ENCODE data around the gene SPATA31D3. TPM values are rescaled to one million over a fixed set of nuclear protein-coding genes. Genes with fewer than 3 reads are reported as not detected.
"Not testable (repeated sequence)": the region's sequence is repeated elsewhere in the genome, so short reads cannot be mapped to it uniquely, and the experiment has no call there.

The SPATA31D3 gene
- total and polyA plus RNA-seq, 4 experiments from 2014 or later, result not detected

DNA sequence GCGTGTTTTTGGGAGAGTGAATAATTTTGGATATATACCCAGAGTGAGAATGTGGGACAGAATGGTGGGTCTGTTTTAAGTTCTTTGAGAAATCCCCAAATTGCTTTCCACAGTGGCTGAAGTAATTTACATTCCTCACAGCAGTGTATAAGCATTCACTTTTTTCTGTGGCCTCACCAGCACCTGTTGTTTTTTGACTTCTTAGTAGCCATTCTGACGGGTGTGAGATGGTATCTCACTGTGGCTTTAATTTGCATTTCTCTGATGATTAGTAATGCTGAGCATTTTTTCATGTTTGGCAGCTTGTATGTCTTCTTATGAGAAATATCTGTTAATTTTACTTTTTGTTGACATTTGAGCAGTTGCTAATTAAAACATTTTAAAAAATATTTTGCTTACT lies 35.9 kb downstream of the SPATA31D3 start:
- H3K4me1 Mint-ChIP-seq, result no peaks in the 10 kb centered on the region
- no peak overlapping the region for H3K4me3 ChIP-seq (ENCODE audit: low read length in 2 of 2)
- CTCF ChIA-PET (ENCODE audit: partially characterized antibody), result no interaction called here
- H3K9me3 Mint-ChIP-seq, result peaks cover 3 to 13% (median 8%) of the 10 kb centered on the region in 8 donors
- H3K36me3 Mint-ChIP-seq, result no peaks in the 10 kb centered on the region
- H3K27ac Mint-ChIP-seq, result no peak overlapping the region
- H3K36me3 ChIP-seq (ENCODE audit: insufficient read depth, low read length), result no peaks in the 10 kb centered on the region
- H3K27me3 ChIP-seq (ENCODE audit: insufficient read depth, low read length), result no peaks in the 10 kb centered on the region
- H3K9me3 ChIP-seq (ENCODE audit: control insufficient read depth in 1 of 2, low read length in 2 of 2), result no peaks in the 10 kb centered on the region
- H3K4me1 ChIP-seq (ENCODE audit: insufficient read depth, low read length), result no peaks in the 10 kb centered on the region
- intact Hi-C loops (cut with micrococcal nuclease), result no loop called here
- POLR2A ChIA-PET (ENCODE audit: partially characterized antibody), result no interaction called here
- DNase-seq, result no peak
- no peaks in the 10 kb centered on the region for H3K27me3 Mint-ChIP-seq
- no peak overlapping the region for H3K4me3 Mint-ChIP-seq
- H3K27ac ChIP-seq (ENCODE audit: low read depth, low read length), result no peak overlapping the region

DNA sequence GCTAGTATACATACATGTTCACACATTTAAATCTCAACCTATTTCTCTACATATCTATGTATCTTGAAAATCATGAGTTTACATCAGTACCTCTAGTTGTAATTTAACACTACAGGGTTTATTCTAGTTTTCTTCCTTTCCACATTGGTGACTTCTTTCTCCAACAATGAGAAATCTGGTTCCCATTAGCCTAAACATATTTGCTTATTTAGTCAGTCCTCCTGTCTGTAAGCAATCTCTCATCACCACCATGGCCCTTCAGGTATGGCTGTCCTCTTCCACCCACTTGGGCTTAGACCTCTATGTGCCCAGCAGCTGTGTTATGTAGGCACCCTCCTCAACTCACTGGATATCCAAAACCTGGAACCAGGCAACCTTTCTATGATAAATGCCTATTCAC lies 37.3 kb downstream of the SPATA31D3 start:
- no peak overlapping the region for H3K27ac ChIP-seq (ENCODE audit: low read depth, low read length)
- Mint-ChIP-seq H3K4me1 (no peaks in the 10 kb centered on the region), H3K9me3 (peaks cover 0 to 10% (median 8%) of the 10 kb centered on the region in 8 donors), H3K27me3 (no peaks in the 10 kb centered on the region), H3K36me3 (no peaks in the 10 kb centered on the region), H3K27ac (peak overlapping the region in 1 of 7 donors; percentile 2), H3K4me3 (no peak overlapping the region)
- no peaks in the 10 kb centered on the region for H3K9me3 ChIP-seq (ENCODE audit: control insufficient read depth in 1 of 2, low read length in 2 of 2)
- POLR2A ChIA-PET (ENCODE audit: partially characterized antibody), result no interaction called here
- no peaks in the 10 kb centered on the region for H3K36me3 ChIP-seq (ENCODE audit: insufficient read depth, low read length)
- no peaks in the 10 kb centered on the region for H3K27me3 ChIP-seq (ENCODE audit: insufficient read depth, low read length)
- H3K4me3 ChIP-seq (ENCODE audit: low read length in 2 of 2), result no peak overlapping the region
- intact Hi-C loops (cut with micrococcal nuclease), result no loop called here
- CTCF ChIA-PET (ENCODE audit: partially characterized antibody), result no interaction called here
- H3K4me1 ChIP-seq (ENCODE audit: insufficient read depth, low read length), result no peaks in the 10 kb centered on the region
- DNase-seq, result no peak

DNA sequence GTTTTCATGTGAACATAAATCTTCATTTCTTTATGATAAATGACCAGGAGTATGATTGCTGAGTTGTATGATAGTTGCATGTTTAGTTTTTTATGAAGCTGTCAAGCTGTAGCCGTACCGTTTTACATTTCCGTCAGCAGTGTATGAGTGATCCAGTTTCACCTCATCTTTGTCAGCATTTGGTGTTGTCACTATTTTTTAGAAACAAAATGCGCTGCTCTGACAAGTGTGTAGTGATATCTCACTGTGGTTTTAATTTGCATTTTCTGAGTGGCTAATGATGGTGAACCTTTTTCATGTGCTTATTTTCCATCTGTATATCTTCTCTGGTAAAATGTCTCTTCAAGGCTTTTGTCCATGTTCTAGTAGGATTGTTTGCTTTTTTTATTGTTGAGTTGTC lies 38.6 kb downstream of the SPATA31D3 start:
- no peaks in the 10 kb centered on the region for H3K4me1 ChIP-seq (ENCODE audit: insufficient read depth, low read length)
- CTCF ChIA-PET (ENCODE audit: partially characterized antibody), result no interaction called here
- Mint-ChIP-seq H3K36me3 (no peaks in the 10 kb centered on the region), H3K9me3 (peaks cover 0 to 7% (median 4%) of the 10 kb centered on the region in 8 donors), H3K4me3 (no peak overlapping the region), H3K27me3 (no peaks in the 10 kb centered on the region), H3K27ac (no peak overlapping the region), H3K4me1 (no peaks in the 10 kb centered on the region)
- H3K27me3 ChIP-seq (ENCODE audit: insufficient read depth, low read length), result no peaks in the 10 kb centered on the region
- intact Hi-C loops (cut with micrococcal nuclease), result no loop called here
- DNase-seq, result no peak
- H3K4me3 ChIP-seq (ENCODE audit: low read length in 2 of 2), result no peak overlapping the region
- H3K27ac ChIP-seq (ENCODE audit: low read depth, low read length), result no peak overlapping the region
- no peaks in the 10 kb centered on the region for H3K9me3 ChIP-seq (ENCODE audit: control insufficient read depth in 1 of 2, low read length in 2 of 2)
- POLR2A ChIA-PET (ENCODE audit: partially characterized antibody), result no interaction called here
- H3K36me3 ChIP-seq (ENCODE audit: insufficient read depth, low read length), result no peaks in the 10 kb centered on the region

DNA sequence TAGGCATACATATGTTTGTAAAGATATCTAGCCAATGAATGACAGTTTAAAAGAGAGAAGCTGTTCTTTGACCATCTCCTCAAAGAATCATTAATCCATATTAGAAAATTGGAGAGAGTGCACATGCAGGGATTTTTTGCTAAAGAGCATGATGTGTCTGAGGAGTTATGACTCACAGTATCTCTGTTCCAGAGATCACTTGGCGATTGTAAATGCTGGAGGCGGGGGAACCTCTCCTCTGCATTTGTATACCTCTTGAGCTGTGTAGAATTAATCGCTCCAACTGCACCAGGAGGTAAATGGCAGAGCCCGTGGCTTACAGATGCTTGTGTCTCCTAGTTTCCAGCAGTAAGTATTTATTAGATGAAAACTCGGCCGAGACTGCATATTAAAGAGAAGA lies 41.6 kb downstream of the SPATA31D3 start:
- no peak overlapping the region for H3K4me3 ChIP-seq (ENCODE audit: low read length in 2 of 2)
- intact Hi-C loops (cut with micrococcal nuclease), result no loop called here
- H3K36me3 ChIP-seq (ENCODE audit: insufficient read depth, low read length), result no peaks in the 10 kb centered on the region
- no peak for DNase-seq
- peaks cover 0 to 4% (median 0%) of the 10 kb centered on the region in 8 donors for H3K9me3 Mint-ChIP-seq
- no peak overlapping the region for H3K4me3 Mint-ChIP-seq
- H3K27me3 ChIP-seq (ENCODE audit: insufficient read depth, low read length), result no peaks in the 10 kb centered on the region
- H3K36me3 Mint-ChIP-seq, result no peaks in the 10 kb centered on the region
- no peaks in the 10 kb centered on the region for H3K9me3 ChIP-seq (ENCODE audit: control insufficient read depth in 1 of 2, low read length in 2 of 2)
- no peaks in the 10 kb centered on the region for H3K4me1 Mint-ChIP-seq
- no peak overlapping the region for H3K27ac Mint-ChIP-seq
- no peaks in the 10 kb centered on the region for H3K27me3 Mint-ChIP-seq
- POLR2A ChIA-PET (ENCODE audit: partially characterized antibody), result no interaction called here
- no peak overlapping the region for H3K27ac ChIP-seq (ENCODE audit: low read depth, low read length)
- no peaks in the 10 kb centered on the region for H3K4me1 ChIP-seq (ENCODE audit: insufficient read depth, low read length)
- CTCF ChIA-PET (ENCODE audit: partially characterized antibody), result no interaction called here

DNA sequence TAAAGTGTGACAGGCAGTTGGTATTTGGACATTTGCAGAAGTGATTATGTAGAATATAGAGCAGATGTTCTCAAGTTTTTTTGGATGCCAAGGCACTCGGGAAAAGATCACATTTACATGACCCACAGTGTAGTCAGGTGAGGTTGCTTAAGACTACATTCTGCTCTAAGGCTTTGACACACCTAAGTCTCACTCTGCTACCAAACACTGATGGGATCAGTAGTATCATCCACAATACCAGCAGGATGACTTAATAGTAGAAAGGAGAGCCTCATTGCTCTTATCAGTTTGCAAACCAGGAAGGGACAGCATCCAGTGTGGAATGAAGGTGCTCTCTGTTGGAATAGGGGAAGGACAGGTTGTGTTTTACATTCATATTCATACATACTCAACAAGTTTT lies 42.8 kb downstream of the SPATA31D3 start:
- Mint-ChIP-seq H3K9me3 (peaks cover 0 to 3% (median 2%) of the 10 kb centered on the region in 8 donors), H3K4me1 (no peaks in the 10 kb centered on the region), H3K27ac (no peak overlapping the region), H3K27me3 (no peaks in the 10 kb centered on the region), H3K36me3 (no peaks in the 10 kb centered on the region), H3K4me3 (no peak overlapping the region)
- intact Hi-C loops (cut with micrococcal nuclease), result no loop called here
- Histone ChIP-seq H3K9me3 (ENCODE audit: control insufficient read depth in 1 of 2, low read length in 2 of 2) (no peaks in the 10 kb centered on the region), H3K4me1 (ENCODE audit: insufficient read depth, low read length) (no peaks in the 10 kb centered on the region), H3K27ac (ENCODE audit: low read depth, low read length) (no peak overlapping the region), H3K36me3 (ENCODE audit: insufficient read depth, low read length) (no peaks in the 10 kb centered on the region), H3K4me3 (ENCODE audit: low read length in 2 of 2) (no peak overlapping the region), H3K27me3 (ENCODE audit: insufficient read depth, low read length) (no peaks in the 10 kb centered on the region)
- ChIA-PET POLR2A (ENCODE audit: partially characterized antibody) (no interaction called here), CTCF (ENCODE audit: partially characterized antibody) (no interaction called here)
- DNase-seq, result no peak

DNA sequence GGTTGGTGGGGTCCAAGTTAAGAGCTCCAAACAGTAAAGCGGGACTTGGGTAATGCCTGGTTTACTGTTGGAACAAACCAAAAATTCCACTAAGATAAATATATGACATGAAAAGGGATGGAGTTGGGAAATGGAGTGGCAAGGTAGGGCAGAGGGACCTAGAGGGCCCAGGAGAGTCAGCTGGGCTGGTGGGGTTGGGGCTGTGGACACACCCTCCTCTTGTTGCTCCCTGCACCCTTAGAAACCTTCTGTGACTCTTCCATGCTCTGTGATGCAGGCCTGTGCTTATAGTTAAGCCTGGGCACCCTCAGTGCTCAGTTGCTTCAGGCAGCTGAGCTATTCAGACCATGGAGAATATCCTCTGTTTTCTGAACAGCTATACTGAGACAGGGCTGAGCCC lies 45.2 kb downstream of the SPATA31D3 start, which contains the start of gene SPATA31D1:
SPATA31D1 (plus strand) TSS at position 301 of the 400 bp plus-strand sequence; CDS start at position 348, 47 bp downstream.
- H3K4me3 ChIP-seq (ENCODE audit: low read length in 2 of 2); H3K27ac ChIP-seq (ENCODE audit: low read depth, low read length); H3K4me3 Mint-ChIP-seq; CTCF ChIA-PET (ENCODE audit: partially characterized antibody); POLR2A ChIA-PET (ENCODE audit: partially characterized antibody); H3K9me3 ChIP-seq (ENCODE audit: control insufficient read depth in 1 of 2, low read length in 2 of 2); H3K4me1 Mint-ChIP-seq; H3K27me3 ChIP-seq (ENCODE audit: insufficient read depth, low read length); H3K36me3 Mint-ChIP-seq; H3K27ac Mint-ChIP-seq; H3K4me1 ChIP-seq (ENCODE audit: insufficient read depth, low read length); H3K36me3 ChIP-seq (ENCODE audit: insufficient read depth, low read length); intact Hi-C loops (cut with micrococcal nuclease); DNase-seq; H3K27me3 Mint-ChIP-seq: not testable (repeated sequence)
- H3K9me3 Mint-ChIP-seq, result peaks cover 0 to 10% (median 4%) of the 10 kb centered on the region in 8 donors

DNA sequence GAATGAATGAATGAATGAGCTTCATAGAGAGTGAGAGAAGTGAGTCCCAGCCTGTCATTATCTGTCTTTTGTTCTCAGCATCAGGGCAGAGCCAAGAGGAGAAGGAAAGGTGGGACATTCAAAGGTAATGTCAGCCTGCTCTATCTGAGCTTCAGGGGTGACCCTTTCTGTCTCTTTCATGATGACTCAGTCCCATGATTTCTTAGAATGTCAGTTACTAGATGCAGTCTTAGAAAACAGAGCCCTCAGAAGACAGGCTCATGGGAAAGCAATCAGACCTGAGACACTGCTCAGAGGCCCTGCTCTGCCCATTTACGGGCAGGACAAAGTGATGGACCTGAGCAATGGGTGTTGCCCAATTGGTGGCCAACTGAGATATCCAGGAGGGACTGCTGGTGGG lies 46.4 kb downstream of the SPATA31D3 start:
- peaks cover 0 to 14% (median 4%) of the 10 kb centered on the region in 8 donors for H3K9me3 Mint-ChIP-seq
- no peaks in the 10 kb centered on the region for H3K27me3 Mint-ChIP-seq
- ChIA-PET CTCF (ENCODE audit: partially characterized antibody) (no interaction called here), POLR2A (ENCODE audit: partially characterized antibody) (no interaction called here)
- no peaks in the 10 kb centered on the region for H3K27me3 ChIP-seq (ENCODE audit: insufficient read depth, low read length)
- no peaks in the 10 kb centered on the region for H3K9me3 ChIP-seq (ENCODE audit: control insufficient read depth in 1 of 2, low read length in 2 of 2)
- no peak overlapping the region for H3K4me3 Mint-ChIP-seq
- no peaks in the 10 kb centered on the region for H3K4me1 Mint-ChIP-seq
- no peak for DNase-seq
- H3K4me1 ChIP-seq (ENCODE audit: insufficient read depth, low read length), result no peaks in the 10 kb centered on the region
- H3K36me3 ChIP-seq (ENCODE audit: insufficient read depth, low read length), result no peaks in the 10 kb centered on the region
- no peak overlapping the region for H3K27ac ChIP-seq (ENCODE audit: low read depth, low read length)
- intact Hi-C loops (cut with micrococcal nuclease), result no loop called here
- no peak overlapping the region for H3K27ac Mint-ChIP-seq
- H3K36me3 Mint-ChIP-seq, result no peaks in the 10 kb centered on the region
- no peak overlapping the region for H3K4me3 ChIP-seq (ENCODE audit: low read length in 2 of 2)

DNA sequence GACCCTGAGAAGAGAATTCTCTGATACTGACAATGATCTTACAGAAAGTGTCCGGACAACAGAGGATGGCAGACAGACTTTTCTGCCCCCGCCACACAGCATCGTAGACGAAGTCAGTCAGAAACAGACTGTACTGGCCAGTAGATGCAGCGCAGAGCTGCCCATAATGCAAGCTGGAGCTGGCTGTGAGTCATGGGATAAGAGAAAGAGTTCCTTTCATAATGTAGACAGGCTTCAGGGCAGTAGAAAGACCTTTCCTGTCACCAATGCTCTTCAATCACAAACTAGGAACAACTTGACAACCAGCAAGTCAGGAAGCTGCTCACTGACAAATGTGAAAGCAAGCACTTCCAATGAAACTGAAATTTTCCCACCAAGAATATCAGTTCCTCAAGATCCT lies 50.4 kb downstream of the SPATA31D3 start:
- H3K9me3 Mint-ChIP-seq, result peaks cover 0 to 15% (median 9%) of the 10 kb centered on the region in 8 donors
- DNase-seq, result no peak
- ChIA-PET POLR2A (ENCODE audit: partially characterized antibody) (no interaction called here), CTCF (ENCODE audit: partially characterized antibody) (no interaction called here)
- no peak overlapping the region for H3K27ac Mint-ChIP-seq
- no peaks in the 10 kb centered on the region for H3K27me3 ChIP-seq (ENCODE audit: insufficient read depth, low read length)
- H3K4me1 ChIP-seq (ENCODE audit: insufficient read depth, low read length), result no peaks in the 10 kb centered on the region
- H3K9me3 ChIP-seq (ENCODE audit: control insufficient read depth in 1 of 2, low read length in 2 of 2), result no peaks in the 10 kb centered on the region
- H3K4me3 Mint-ChIP-seq, result no peak overlapping the region
- no peak overlapping the region for H3K4me3 ChIP-seq (ENCODE audit: low read length in 2 of 2)
- intact Hi-C loops (cut with micrococcal nuclease), result no loop called here
- H3K36me3 Mint-ChIP-seq, result no peaks in the 10 kb centered on the region
- no peaks in the 10 kb centered on the region for H3K36me3 ChIP-seq (ENCODE audit: insufficient read depth, low read length)
- no peak overlapping the region for H3K27ac ChIP-seq (ENCODE audit: low read depth, low read length)
- no peaks in the 10 kb centered on the region for H3K27me3 Mint-ChIP-seq
- no peaks in the 10 kb centered on the region for H3K4me1 Mint-ChIP-seq
